IPS DF 4.7 (cell line): ENCODE results near the gene CFDP1.
"Not testable (repeated sequence)": the region's sequence is repeated elsewhere in the genome, so short reads cannot be mapped to it uniquely, and the experiment has no call there.

Experiments used
- DNase-seq: peaks from one replicate; pipeline ENCODE4 v3.0.0-alpha.2; 2013; ENCODE audit warnings: low spot score; ENCODE audit errors: extremely low read depth

Gene CFDP1

DNA sequence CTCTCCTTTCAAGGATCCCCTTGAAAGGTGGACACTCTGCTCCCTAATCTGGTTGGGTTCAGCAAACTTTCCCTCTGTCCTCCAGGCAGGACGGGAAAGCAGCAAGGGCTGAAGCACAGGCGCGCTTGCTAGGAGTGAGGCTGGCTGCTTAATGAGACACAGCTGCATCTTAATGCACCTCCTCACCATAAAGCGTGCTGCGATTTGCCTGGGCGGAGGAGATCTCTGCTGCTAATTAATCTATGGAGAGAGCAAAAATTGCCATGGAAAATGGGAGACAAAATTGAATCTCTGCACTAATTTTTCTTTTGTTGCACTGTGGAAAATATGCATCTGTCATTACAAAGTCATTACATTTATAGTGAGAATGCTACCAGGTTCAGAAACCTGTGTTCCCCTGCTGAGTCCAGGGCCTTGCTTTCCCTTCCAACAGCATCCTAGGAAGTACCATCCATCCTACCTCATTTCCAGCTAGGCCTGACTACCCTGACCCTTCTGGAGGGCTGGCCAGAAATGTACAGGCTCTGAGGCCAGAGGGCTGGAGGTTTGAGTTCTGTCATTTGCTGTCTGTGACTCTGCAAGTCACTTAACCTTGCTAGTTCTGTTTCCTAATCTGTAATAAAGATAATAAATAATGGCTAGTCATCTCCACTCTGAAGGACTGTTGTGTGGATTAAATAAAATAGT is 138.4 kb downstream of the CFDP1 start:
- DNase-seq, result no peak

DNA sequence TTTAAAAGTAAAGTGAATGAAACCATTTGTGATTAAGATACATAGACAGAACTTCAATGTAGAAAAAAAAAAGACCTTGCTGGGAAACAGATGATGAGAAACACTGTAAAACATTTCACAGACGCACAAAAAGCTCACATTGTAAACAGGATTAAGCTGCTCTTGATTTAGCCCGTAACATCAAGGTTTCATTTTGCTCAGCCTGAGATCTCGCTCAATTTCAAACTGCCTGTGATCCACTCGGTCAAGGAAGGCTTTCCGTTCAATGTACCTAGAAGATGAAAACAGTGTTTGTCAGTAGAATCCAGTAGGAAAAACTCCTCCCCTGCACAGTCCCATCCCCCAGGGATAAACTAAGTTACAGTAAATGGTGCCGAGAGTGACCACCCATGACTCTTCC is 139.5 kb downstream of the CFDP1 start:
- no peak for DNase-seq

DNA sequence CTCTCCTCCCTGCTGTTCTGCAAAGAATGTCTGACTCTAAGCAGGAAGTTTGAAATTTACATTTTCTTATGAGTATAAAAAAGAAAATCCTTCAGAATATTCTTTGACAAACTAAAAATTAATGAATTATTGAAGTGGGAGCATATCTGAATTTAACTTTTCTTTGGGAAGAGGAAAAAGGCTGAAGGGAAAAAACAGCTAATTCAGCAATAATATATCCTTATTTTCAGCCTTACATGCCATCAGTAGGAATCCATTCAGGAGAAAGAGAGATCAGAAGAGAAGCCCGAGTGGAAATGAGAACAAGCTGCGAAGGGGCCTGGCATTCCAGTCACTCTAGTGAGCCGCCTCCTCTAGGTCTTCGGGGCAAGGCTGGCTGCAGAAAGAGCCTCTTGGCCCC is 140.1 kb downstream of the CFDP1 start:
- no peak for DNase-seq

DNA sequence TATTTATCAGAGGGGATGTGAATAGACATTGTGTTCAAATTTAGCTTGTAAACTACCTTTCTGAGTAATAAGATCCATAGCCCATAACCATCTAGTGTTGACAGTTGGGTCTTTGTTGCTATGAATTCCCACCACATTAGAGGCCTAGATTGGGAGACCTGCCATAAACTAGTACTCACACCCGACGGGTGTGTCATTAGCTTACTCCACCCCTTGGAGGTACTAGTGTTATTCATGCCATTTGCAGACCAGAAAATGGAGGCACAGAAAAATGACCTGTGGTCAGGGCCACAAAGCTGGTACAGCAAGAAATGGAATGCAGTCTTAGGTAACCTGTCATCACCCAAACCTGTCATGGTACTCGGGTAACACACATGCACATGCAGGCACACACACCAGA is 140.6 kb downstream of the CFDP1 start:
- no peak for DNase-seq

DNA sequence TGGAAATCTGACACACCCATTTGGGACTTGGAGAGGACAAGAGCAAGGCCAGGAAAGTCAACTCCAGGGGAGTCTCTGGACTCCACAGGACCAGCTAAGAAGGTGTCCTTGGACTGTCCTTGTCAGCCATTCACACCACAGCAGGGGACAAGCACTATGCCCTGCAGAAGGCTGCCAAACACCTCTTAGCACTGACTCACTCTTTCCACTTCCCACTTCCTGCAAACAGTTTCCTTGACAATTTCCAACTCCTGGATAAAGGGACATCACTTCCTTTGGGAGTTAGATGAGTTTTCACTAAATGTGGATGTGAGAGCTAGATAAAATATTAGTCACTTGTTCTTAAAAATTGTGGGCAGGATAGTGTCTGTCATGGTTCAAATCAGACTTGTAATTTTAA is 144.1 kb downstream of the CFDP1 start:
- DNase-seq, result no peak

DNA sequence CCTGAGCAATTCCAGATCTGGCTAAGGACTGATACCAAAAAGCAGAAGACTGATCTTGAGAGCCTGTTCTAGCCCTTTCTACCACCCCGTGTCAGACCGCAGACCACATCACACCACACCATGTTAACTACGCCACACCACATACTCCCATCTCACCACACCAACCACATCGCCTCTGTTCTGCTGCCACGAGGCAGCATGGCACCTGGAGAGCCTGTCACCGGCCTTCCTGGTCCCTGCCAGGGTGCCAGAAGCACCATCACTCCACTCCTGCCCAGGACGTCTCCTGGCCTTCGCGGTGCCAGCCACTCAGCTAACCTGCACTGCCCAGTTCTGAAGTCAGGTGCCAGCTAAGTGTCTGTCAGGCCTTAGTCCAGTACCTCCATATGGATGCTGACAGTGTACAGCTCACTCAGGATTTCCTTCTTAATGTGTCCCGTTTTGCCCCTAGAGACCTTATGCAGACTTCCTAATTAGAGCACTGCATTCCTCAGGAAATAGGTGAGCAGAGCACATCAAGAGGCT is 144.6 kb downstream of the CFDP1 start:
- DNase-seq, result no peak

DNA sequence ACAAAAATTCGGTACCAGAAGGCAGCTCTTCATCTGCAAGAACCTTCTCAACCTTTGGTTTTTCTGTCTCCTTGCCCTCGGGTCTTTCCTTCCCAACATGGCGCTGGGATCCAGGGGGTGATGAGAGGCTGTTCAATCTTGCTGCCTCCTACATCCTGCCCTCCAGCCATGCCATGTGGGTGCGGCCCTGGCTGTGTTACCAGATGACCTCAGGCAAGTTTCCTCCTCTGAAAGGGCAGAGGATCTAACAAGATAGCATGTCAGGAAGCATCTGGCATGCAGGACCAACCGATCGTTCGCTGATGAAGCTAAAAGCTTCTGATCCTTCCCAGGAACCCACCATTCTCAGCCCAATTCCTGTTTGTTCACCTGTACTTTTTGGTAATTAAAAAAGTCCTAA is 145.1 kb downstream of the CFDP1 start:
- DNase-seq, result no peak

DNA sequence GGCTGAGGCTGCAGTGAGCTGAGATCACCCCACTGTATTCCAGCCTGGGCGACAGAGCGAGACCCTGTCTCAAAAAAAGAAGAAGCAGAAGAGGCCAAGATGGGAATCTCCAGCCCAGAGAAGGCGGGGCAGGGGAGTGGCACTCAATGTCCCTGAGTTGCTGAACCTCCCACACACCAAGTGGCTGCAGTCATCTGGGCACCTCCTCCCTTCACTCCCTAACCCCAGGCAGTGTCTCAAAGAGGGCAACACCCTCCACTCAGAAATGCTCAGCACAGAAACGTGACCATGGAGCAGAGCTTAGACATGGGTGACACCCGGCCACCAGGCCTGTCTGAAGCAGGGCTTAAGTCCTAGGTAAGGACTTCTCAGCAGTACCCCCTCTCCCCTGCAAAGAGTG is 145.6 kb downstream of the CFDP1 start:
- no peak for DNase-seq

DNA sequence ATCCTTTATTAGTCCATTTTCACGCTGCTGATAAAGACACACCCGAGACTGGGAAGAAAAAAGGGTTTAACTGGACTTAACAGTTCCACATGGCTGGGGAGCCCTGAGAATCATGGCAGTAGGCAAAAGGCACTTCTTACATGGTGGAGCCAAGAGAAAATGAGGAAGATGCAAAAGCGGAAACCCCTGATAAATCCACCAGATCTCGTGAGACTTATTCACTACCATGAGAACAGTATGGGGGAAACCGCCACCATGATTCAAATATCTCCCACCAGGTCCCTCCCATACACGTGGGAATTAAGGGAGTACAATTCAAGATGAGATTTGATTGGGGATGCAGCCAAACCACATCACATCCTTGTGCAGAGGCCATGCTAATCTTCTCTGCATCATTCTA is 146.9 kb downstream of the CFDP1 start:
- DNase-seq, result no peak

DNA sequence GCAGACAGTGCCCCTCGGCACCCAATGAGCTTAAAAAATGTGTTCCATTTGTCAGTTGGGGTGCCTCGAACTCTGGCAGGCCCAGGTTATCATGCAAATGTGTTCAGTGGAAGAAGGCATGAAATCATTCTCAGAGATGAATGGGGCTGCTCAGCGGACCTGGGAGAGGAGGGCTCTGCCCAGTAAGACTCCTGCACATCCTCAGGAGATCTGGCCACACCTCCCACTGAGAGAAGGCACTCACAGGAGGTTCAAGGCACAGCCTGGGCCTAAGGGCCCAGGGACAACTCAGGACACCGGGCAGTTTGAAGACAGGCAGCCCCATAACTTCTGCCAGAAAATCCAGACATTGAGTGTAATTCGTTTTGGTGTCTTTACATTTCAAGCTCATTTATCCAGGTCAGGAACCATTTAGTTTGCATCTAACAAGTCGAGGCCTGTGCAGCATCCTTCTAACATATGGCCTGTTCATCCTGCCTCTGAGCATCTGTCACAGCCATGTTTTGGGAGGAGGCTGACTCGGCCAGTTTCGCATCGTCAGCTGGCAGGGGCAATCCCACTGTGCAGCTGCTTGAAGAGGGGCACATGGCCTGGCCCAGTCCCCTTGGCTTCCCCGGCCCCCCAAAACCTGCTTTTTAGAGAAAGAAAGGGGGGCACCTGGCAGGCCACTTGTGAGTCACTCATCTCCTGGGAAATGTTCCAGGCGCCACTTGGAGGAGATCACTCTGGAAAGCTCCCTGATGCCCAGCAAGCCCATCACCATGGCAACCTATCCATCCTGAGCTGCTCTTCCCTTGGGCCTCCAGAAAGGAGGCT is 150.6 kb downstream of the CFDP1 start:
- no peak for DNase-seq

DNA sequence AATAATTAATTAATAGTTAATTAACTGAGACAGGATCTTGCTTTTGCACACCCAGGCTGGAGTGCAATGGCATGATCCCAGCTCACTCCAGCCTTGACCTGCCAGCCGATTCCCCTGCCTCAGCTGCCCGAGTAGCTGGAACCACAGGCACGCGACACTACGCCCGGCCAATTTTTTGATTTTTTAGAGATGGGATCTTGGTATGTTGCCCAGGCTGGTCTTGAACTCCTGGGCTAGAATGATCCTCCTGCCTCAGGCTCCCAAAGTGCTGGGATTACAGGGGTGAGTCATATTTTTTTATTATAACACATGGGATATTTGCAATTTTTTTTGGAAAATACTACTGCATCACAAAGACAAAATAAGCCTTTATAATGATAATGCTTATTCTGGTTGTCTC is 151.5 kb downstream of the CFDP1 start:
- DNase-seq, result no peak

DNA sequence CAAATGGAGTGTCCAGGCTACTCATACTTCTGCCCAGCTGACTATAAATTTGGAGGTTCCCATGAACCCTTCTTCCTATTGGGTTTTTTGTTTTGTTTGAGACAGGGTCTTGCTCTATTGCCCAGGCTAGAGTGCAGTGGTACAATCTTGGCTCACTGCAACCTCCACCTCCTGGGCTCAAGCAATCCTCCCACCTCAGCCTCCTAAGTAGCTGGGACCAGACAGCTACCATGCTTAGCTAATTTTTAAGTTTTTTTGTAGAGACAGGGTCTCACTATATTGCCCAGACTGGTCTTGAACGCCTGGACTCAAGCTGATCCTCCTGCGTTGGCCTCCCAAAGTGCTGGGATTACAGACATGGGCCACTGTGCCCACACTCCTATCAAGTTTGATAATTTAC is 152.3 kb downstream of the CFDP1 start:
- DNase-seq, result not testable (repeated sequence)

DNA sequence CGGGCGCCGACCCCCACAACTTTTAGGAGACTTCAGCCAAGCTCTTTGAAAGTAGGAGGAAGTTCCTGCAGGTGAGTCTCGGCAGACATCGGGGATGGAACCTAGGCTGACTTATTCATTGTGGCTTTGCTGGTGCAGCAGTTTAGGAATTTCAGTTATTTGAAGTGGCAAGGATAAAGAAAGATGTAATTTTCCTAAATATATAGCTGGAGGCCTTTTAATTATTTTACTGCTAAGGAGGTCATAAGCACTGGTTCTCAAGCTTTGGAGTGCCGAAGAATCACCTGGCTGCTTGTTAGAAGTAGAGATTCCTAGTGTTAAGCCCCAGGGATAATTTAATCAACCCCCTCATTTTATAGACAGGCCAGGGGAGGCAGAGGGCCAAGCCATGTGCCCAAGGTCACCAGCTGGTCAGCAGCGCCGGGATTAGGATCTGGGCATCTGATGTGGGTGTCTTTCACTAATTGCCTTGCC is 152.9 kb downstream of the CFDP1 start:
- no peak for DNase-seq

DNA sequence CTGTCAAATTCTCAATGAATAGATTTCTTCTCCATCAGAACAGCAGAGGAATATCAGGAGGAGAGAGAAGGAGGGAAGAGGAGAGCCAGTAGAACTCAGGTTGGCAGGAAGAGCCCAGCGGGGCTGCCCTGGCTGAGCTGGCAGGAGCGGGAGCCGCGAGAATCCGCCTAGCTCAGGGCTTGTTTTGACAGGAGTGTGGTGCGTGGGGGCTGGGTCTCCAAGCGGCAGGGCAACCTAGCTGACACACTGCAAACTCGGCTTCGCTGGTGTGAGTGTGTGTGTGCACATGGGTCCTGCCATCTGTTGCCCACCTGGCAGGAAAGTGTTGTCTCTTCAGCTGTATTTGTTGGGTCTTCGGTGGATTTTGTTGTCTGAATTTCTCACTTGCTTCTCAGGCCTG is 154.0 kb downstream of the CFDP1 start:
- DNase-seq, result no peak

DNA sequence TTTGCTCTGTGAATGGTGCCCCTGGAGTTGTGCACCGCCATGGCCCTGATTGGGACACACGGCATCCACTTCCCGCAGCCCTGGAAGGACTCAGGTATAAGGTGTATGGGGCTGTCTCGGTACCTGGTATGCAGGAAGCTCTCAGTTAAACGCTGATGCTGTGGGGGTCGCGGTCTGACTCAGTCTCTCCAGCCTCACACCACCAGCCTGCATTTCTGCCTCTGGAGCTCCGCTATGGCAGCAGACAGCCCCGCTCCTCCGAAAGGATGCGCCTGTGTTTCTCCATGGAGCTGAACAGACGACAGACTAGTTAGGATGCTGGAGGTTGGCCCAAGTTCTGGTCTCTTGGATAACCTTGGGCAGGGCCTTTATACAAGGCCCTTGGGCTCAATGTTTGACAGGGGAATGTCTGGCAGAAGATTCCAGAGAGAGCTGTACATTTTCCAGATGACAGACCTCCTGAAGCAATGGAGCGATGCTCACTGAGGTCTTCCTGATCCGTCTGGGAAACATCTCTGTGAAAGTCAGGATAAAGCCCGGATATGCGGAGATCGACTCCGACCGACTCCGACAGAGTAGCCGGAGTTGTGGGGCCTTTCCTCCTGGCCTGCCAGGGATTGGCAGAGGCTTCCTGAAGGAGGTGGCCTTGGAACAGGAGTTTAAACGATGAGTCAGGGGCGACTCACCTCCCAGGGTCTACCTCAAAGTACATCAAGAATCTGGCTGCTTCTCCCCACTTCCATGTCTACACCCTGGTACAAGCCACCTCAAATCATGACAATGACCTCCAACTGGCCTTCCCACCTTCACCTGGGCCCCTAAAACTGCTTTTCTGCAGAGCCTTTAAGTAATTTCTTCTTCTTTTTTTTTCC is 160.0 kb downstream of the CFDP1 start:
- DNase-seq, result no peak

DNA sequence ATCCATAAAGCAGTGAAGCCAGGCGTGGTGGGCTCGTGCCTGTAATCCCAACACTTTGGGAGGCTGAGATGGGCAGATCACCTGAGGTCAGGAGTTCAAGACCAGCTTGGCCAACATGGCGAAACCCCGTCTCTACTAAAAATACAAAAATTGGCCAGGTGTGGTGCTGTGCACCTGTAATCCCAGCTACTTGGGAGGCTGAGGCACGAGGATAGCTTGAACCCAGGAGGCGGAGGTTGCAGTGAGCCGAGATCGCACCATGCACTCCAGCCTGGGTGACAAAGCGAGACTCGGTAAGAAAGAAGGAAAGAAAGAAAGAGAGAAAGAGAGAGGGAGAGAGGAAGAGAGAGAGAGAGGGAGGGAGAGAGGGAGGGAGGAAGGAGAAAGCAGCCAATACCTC is 160.7 kb downstream of the CFDP1 start:
- not testable (repeated sequence) for DNase-seq

DNA sequence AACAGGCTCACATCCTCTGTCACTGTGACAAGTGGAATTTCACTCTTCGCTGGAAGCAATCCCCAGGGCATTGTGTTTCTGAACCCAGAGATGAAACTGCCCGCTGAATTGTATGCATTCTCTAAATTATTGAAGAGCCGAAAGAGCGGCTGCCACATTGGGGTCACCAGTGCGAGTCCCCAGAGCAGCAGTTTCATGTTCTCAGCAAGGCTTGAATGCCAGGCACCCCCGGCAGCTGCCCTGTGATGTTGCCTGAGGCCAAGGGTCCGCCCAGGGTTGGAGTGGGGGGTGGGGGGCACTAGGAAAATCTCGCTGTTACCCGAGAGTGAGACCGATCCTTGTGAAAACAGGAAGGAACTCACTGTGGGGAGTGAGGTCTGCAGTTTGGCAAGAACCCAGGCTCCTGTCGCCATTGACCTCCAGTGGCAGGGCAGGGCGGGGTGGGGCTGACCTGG is 161.2 kb downstream of the CFDP1 start:
- DNase-seq, result no peak

DNA sequence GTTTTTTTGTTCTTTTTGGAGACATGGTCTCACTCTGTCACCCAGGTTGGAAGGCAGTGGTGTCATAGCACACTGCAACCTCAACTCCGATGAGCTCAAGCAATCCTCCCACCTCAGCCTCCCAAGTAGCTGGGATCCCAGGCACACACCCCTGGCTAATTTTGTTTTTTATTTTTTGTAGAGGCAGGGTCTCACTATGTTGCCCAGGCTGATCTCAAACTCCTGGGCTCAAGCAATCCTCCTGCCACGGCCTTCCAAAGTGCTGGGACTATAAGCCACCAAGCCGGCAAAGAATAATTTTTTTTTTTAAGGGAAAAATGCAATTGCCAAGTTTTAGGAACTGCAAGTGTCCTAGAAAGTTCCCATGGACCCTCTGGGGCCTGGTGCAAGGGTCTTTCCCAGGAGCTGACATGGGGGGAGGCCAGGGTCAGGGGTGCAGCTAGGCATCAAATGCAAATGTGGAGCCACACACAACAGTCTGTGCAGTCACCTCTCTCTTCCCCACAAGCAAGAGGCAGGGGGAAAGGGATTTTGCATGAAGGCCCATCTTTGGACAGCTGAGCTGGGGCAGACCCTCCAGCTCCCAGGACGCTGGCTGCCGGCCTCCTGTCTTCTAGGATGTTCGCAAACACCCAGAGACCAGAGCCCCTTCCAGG is 161.7 kb downstream of the CFDP1 start:
- DNase-seq, result no peak

DNA sequence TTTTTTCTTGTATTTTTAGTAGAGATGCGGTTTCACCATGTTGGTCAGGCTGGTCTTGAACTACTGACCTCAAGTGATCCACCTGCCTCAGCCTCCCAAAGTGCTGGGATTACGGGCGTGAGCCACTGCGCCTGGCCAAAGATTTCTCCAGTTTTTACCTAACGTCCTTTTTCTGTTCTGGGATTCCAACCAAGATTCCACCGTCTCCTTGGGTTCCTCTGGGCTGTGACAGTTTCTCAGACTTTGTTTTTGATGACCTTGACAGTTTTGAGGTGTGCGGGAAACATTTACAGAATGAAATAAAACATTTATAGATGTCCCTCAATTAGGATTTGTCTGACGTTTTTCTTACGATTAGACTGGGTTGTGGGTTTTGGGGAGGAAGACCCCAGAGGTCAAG is 163.9 kb downstream of the CFDP1 start:
- DNase-seq, result not testable (repeated sequence)

DNA sequence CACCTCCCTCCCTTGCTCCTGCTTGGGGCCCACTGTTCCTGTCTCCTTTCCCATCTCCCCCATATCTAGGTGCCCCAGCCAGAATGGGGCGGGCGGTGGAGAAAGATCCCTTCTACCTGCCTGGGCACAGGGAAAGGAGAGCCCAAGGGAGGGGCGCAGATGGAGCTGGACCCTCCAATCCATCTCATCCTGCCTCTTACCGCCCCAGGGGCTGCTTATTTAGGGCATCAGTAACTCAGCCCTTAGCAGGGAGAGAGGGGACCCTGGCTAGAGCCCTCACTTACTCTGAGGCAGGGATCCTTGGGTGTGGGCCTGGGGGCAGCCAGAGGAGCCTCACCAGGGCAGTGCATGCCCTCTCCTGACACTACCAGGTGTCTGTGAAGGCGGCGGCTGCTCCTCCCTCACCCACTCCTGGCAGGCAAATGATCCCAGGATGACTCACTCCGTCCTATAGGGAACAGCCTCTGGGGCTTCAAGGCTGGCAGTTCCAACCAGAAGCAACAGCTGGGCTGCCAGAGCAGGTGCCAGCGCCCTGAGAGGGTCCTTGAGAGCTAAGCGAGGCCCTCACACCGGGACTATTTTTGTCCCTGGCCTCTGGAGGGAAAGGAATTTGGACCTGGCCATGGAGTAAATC is 165.6 kb downstream of the CFDP1 start:
- DNase-seq, result no peak
